GM18519 (cell line): Measurements from ENCODE around the gene DOCK1.

Experiments
- ATAC-seq: cut with Tn5 transposase; IDR thresholded peaks from one replicate; pipeline ENCODE4 v1.9.1; 2021; ENCODE audit warnings: mild to moderate bottlenecking, moderate library complexity; ENCODE audit not compliant: unreplicated experiment, low FRiP score

The DOCK1 gene

DNA sequence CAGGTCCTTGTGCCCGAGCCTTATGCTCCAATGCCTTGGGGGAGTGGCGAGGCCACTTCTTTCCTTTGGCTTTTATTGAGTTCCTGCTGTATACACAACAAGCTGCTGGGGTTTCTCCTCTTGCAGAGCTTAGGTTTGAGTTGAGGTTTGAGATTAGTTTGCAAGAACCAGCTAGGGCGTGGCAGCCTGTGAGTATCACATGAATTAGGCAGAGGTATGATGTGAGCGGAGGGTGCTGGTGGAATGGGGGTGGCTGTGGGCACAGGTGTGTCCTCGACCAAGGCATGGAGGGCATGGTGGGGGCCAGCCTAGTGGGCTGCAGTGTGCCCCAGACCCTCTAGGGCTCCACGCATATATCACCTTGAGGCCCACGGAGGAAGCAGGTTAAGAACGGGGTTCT, 123.3 kb downstream of the DOCK1 start:
- ATAC-seq = no peak

DNA sequence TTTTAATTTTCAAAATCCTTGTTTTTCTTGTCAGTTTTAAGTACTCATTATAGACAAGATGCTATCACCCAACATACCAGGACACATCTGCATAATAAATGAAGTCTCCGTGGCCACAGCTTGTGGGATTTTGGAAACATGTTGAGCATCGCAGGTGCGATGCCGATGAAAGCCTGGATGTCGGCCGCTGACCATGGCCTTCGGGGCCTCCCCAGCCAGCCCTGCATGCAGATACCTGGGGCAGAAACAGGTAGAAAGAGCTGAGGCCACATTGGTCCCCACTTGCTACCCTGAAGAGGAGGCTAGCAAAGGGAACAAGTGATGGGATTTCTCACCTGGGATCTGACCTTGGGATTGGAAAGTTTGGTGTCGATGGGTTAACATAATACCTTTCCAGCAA, 123.8 kb downstream of the DOCK1 start:
- ATAC-seq = no peak

GRCh38 chr10:127033216-127034033, 128.2 kb downstream of the DOCK1 start:
- ATAC-seq = no peak

DNA sequence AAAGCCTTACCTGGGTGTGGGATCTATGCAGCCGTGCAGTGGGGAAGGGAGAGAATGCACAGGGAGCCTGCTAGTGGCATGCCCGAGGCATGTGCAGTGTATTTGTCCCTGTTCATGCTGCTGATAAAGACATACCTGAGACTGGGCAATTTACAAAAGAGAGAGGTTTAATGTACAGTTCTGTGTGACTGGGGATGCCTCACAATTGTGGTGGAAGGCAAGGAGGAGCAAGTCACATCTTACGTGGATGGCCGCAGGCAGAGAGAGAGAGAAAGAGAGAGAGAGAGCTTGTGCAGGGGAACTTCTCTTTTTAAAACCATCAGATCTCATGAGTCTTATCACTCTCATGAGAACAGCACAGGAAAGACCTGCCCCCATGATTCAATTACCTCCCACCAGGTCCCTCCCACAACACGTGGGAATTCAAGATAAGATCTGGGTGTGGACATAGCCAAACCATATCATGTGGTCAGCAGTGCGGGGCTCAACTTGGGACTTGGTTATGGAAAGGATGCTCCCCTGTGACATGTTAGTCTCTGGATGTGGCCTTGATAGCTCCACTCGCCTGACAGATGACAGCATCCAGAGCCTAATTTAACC, 128.9 kb downstream of the DOCK1 start:
- no peak for ATAC-seq

- no peak for ATAC-seq
Observed at GRCh38 chr10:127034790-127035189, 129.6 kb downstream of the DOCK1 start.

DNA sequence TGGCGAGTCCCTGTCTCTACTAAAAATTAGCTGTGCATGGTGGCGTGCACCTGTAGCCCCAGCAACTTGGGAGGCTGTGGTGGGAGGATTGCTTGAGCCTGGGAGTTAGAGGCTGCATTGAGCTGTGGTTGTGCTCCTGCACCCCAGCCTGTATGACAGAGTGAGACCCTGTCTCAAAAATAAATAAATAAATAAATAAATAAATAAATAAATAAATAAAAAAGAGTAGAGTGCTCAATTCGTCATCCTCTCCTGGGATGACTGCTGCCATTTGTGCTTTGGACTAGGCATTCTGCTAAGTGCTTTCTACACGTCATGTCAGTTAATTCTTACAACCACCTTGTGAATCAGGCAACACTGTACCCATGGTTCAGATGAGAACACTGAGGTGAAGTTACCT, 130.6 kb downstream of the DOCK1 start:
- no peak for ATAC-seq

DNA sequence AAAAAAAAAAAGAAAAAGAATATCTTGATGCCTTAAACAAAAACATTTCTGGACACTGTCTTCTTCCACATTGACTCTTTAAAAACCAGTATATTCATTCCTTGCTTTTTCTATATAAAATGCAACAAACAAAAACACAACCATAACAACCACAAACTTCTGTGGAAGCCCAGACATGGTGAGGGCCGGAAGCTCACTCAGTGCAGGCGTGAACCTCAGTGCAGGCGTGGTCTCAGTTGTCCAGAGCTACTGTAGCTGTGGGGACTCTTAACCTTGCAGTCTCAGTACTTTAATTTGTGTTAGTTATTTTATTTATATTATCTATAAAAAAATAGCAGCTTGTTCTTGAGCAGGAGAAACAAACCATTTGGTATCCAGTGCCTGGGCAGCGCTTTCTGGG, 131.8 kb downstream of the DOCK1 start:
- no peak for ATAC-seq

GRCh38 chr10:127039435-127039834, 134.2 kb downstream of the DOCK1 start:
- ATAC-seq = no peak

- ATAC-seq = no peak
Observed at GRCh38 chr10:127040756-127041155, 135.5 kb downstream of the DOCK1 start.

DNA sequence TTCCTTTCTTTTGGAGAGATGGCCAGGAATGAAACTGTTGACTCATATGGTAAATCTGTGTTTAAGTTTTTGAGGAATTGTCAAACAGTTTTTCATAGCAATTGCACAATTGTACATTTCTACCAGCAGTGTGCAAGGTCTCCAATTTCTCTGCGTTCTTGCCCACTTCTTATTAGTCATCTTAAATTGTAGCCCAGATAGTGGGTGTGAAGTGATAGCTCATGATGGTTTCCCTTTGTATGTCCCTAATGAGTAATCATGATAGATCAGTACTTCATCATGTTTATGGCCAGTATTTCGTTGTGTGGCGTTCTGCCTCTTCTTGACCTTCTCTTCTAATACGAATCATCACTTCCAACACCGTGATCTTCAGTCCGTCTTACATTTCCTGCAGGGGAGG, 136.3 kb downstream of the DOCK1 start:
- no peak for ATAC-seq

- ATAC-seq = no peak
Observed at GRCh38 chr10:127043301-127043700, 138.1 kb downstream of the DOCK1 start.

DNA sequence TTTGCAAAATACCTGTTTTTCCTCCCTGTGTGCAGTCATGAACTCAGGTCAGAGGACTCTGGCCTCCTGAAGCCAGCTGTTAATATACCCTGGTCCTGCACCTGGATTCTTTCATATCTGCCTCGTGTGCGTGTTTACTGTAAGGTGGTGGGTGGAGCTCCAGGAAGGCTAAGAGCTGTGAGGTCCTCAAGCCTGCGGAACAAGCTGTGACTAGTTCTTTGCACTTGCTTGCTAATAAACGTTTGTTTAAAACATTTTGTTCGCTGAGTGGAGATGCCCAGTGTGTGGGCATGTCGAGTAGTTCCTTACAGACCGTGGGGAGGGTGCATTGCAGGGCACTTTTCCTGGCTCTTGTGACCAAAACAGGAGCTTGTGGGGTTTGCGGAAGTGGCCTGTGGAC, 139.0 kb downstream of the DOCK1 start:
- no peak for ATAC-seq

DNA sequence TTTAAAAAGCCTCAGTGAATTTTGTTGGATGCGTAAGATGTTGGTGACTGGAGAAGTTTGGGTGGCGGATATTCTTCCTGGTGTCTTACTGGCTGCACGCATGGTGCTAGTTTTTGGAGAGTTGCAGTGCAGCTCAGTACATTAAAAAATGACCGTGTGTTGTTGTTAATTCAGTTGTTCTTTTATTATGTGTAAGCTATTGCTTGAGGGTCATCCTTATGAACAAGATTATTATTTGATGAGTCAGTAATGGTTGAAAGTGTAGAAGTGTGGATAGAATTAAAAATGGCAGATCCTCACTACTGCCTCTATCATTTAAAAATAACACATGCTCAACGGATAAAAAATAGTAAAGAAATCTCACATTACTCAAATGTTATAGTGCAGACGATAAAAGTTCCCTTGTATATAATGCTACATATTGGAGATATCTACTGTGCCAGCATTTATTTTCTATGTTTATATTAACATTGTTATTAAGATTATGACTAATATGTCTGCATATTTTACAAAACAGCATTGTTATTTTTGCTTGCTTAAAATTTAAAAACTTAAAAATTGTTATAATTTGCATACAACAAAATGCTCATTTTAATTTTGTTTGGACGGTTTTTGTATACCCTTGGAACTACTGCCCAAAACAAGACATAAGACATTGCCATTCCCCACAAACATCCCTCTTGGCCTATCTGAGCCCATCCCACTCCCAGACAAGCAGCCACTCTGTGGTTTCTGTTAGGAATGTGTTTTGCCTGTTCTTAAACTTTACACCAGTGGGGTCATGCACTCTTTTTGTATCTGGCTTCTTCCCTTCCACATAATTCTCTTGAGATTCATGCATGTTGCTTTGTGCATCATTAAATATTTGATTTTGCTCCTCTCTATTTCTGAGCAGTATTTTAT, 142.0 kb downstream of the DOCK1 start:
- no peak for ATAC-seq

GRCh38 chr10:127047878-127048238, 142.6 kb downstream of the DOCK1 start:
- ATAC-seq = no peak

DNA sequence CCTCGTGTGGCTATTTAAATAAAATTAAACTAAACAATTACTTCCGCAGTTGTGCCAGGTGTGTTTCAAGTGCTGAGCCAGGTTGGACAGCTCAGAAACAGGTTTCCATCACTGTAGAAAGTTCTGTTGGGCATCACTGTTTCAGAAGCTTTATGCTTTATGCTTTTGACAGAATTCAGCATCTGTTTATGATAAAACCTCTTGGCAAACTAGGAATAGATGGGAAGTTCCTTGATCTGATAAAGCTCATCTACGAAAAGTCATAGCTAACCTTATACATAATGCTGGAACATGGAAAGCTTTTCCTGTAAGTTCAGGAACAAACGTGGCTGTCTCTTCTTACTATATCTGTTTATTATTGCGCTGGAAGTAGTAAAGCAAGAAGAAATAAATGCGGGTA, 143.4 kb downstream of the DOCK1 start:
- ATAC-seq = no peak

DNA sequence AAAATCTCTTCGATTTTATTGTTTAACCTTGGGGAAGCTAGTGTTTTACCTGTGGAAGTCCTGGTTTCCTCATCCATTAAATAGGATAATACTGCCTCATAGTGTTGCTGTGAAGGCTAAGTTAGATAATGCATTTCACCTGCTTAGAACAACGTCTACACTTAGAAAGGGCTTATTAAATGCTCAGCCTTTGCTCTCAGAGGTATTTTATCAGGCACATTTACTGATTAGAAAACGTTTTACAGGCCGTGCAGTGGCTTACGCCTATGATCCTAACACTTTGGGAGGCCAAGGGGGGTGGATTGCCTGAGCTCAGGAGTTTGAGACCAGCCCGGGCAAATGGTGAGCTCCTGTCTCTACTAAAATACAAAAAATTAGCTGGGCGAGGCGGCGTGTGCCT, 146.8 kb downstream of the DOCK1 start:
- ATAC-seq = no peak

DNA sequence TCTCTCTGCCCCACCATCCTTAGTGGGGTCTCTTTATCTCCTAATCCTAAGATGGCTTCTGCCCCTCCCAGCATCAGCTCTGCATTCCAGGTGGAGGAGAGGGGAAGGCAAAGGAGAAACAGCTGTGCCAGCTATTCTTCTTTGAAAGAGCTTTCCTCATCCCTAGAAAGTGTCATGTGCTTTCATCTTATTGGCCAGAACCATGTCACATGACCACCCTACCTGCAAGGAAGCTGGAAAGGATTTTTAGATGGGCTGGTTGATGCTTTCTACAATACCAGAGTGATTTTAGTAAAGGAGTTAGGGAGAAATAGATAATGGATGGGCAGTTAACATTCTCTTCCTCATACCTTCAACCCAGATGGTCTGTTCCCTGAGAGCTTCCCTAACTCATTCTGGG, 150.0 kb downstream of the DOCK1 start:
- ATAC-seq = no peak

GRCh38 chr10:127059314-127059713, 154.1 kb downstream of the DOCK1 start:
- no peak for ATAC-seq

GRCh38 chr10:127063762-127064161, 158.5 kb downstream of the DOCK1 start:
- ATAC-seq = no peak

DNA sequence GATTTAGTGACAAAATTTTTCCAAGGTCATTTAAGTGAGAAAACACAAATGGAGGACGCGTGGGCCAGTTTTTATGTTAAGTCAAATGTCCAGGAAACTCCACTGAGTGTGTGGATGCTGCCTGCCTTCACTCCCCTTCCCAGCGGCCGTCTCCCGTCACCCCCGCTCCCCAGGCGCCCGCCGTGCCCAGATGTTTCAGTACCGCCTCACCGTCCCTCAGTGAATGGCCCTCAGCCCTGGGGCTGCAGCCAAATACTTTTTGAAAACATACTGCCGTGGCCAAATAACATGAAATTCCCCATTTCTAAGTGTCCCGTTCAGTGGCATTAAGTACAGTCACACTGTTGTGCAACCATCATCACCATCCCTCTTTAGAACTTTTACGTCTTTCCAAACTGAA, 159.2 kb downstream of the DOCK1 start:
- ATAC-seq = no peak

GRCh38 chr10:127067542-127068194, 162.4 kb downstream of the DOCK1 start:
- ATAC-seq = no peak
